Upper lobe of right lung (tissue), 1 donor: ENCODE measurements around the gene RREB1. TPM values are rescaled to one million over a fixed set of nuclear protein-coding genes. Genes with fewer than 3 reads are reported as not detected.

ENCODE experiments used
- ATAC-seq: fragments of 200-7000 bp; cut with Tn5 transposase; one replicate; pipeline ENCODE4 v1.9.1; 2020; ENCODE audit warnings: mild to moderate bottlenecking, moderate library complexity
- DNase-seq: peaks from one replicate; pipeline ENCODE4 v3.0.0-alpha.2; 2020
- H3K27ac ChIP-seq: fragments of 200-600 bp; one replicate; pipeline ENCODE4 v1.8.0; 2022
- H3K27me3 ChIP-seq: fragments of 200-600 bp; one replicate; pipeline ENCODE4 v1.8.0; 2022; ENCODE audit warnings: mild to moderate bottlenecking
- H3K36me3 ChIP-seq: fragments of 200-600 bp; one replicate; pipeline ENCODE4 v1.8.0; 2022
- H3K4me1 ChIP-seq: fragments of 200-600 bp; one replicate; pipeline ENCODE4 v1.8.0; 2022
- H3K4me3 ChIP-seq: fragments of 200-600 bp; one replicate; pipeline ENCODE4 v1.8.0; 2022; ENCODE audit warnings: mild to moderate bottlenecking
- H3K9me3 ChIP-seq: fragments of 200-600 bp; one replicate; pipeline ENCODE4 v1.8.0; 2022
- CTCF ChIP-seq: fragments of 200-600 bp; IDR thresholded peaks from one replicate; pipeline ENCODE4 v1.8.0; 2022; ENCODE audit warnings: antibody characterized with exemption
- intact Hi-C: fragments of 100-400 bp; cut with DNase I; formaldehyde crosslinking; loops from one replicate; pipeline ENCODE4 v1.11.0; 2022
- total RNA-seq: library from RNA; stranded (reverse); fragmentation: NEBNext Ultra II Directional; extraction: Animal tissue kit (Norgen Biotek cat#: 25700); gene quantifications from one replicate; pipeline ENCODE4 v1.2.1, GENCODE V29; 2021
- donor health status: DM: no; HTN: yes; CAD: no; lungs with severe emphysema.

Gene RREB1
- total RNA-seq, 1 donor from 2014 or later, result 60.2 TPM

- Histone ChIP-seq H3K4me1 (peaks cover 34% of the 10 kb centered on the region), H3K4me3 (peak overlapping the region; percentile 97), H3K9me3 (no peaks in the 10 kb centered on the region), H3K36me3 (no peaks in the 10 kb centered on the region), H3K27me3 (no peaks in the 10 kb centered on the region), H3K27ac (peak overlapping the region; percentile 91)
- intact Hi-C loops, result loop anchor here (10.0 kb wide), 1 partner anchor 126 kb away; no protein-coding TSS in a partner anchor
- no peak for TF ChIP-seq CTCF
- peak; percentile 46 for ATAC-seq
- DNase-seq, result peak; percentile 80
Measured at GRCh38 chr6:7108196-7108963, 619 bp downstream of the RREB1 start.

- intact Hi-C loops, result loop anchor here (10.0 kb wide), 1 partner anchor 126 kb away; no protein-coding TSS in a partner anchor
- peak overlapping the region; percentile 97 for H3K4me3 ChIP-seq
- H3K36me3 ChIP-seq, result no peaks in the 10 kb centered on the region
- no peak for TF ChIP-seq CTCF
- ATAC-seq, result peak; percentile 61
- peak; percentile 76 for DNase-seq
- H3K27me3 ChIP-seq, result no peaks in the 10 kb centered on the region
- H3K9me3 ChIP-seq, result no peaks in the 10 kb centered on the region
- H3K27ac ChIP-seq, result peak overlapping the region; percentile 91
- peaks cover 40% of the 10 kb centered on the region for H3K4me1 ChIP-seq
Measured at GRCh38 chr6:7108964-7109836, 1.4 kb downstream of the RREB1 start.

DNA sequence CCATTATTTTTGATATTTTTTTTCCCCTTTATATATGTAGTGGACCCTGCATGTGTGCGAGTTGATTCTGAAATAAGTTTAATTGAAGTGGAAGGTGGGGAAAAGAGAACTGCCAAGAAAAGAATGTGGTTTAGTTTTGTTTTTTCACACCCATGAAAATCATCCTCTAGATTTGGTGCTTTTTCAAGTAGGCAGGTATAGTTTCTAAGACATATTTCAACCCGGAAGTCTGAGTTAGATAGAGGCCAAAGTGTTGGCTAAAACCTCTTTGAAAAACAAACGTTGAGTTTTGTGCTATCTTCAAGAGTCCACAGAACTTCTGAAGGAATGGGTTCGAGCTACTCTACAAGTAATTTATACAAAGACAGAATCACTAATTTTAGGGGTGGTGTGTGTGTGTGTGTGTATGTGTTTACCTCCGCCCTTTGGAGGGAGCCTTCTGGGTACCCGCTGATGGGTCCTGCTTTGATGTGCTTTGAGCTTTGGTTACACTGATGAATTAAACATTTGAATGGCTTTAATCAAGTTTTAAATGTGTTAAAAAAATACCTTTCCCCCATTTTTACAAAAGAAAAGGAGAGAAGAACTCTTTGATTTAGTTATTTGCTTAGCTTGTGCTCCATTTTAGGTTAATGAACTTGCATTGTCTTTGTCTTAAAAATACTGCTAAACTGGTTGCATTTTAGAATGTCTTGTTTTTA, 2.5 kb downstream of the RREB1 start:
- ATAC-seq, result no peak
- Histone ChIP-seq H3K4me1 (peaks cover 49% of the 10 kb centered on the region), H3K36me3 (no peaks in the 10 kb centered on the region), H3K27ac (peak overlapping the region; percentile 91), H3K9me3 (no peaks in the 10 kb centered on the region), H3K27me3 (no peaks in the 10 kb centered on the region), H3K4me3 (peak overlapping the region; percentile 97)
- no peak for DNase-seq
- intact Hi-C loops, result no loop called here
- no peak for TF ChIP-seq CTCF

GRCh38 chr6:7111095-7111690, 3.4 kb downstream of the RREB1 start:
- H3K4me1 ChIP-seq, result peaks cover 58% of the 10 kb centered on the region
- intact Hi-C loops, result no loop called here

More at GRCh38 chr6:7111095-7111690, 3.4 kb downstream of the RREB1 start:
- Histone ChIP-seq H3K9me3 (no peaks in the 10 kb centered on the region), H3K27ac (no peak overlapping the region), H3K27me3 (no peaks in the 10 kb centered on the region), H3K36me3 (no peaks in the 10 kb centered on the region), H3K4me3 (no peak overlapping the region)
- TF ChIP-seq CTCF, result no peak
- ATAC-seq, result no peak
- no peak for DNase-seq
